Fibroblast of skin of right quadriceps (primary cell): ENCODE measurements around the gene ZNF695.

Experiments used
- DNase-seq: peaks from one replicate; pipeline ENCODE4 v3.0.0-alpha.2; 2013

ZNF695 gene

GRCh38 chr1:246954126-246954525 lies 53.7 kb downstream of the ZNF695 start:
- DNase-seq: no peak

DNA sequence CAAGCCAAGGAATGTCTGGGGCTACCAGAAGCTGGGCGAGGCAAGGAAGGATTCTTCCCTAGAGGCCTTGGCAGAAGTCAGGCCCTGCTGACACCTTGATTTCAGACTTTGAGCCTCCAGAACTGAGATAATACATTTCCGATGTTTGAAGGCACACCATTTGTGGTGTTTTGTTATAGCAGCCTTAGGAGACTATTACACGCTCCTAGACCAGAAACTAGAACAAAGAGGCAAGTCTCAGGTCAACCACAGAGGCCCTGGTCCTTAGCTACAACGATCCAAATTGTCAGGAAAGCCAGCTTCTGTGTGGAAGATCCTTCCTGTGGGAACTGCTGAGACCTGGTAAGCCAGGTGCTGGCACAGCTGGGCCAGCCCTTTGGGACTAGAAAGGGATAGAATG lies 56.4 kb downstream of the ZNF695 start:
- no peak for DNase-seq

DNA sequence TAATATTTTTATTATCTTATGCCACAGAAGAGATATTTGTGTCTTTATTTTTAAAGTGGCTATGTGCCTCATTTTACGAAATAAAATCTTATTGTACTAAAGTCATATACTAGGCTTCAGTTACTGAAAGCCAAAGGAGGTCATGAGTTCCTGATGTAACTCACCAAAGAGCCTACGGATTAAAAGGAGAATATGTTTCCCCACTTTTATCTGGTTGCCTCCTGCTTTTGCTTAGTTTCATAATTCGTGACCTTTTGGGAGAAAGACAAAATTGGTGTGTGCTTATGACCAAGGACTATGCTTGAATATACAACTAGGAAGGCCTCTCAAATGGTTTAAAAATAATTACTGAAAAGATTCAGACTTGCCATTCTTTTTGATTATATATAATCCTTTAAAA lies 57.9 kb downstream of the ZNF695 start:
- no peak for DNase-seq

DNA sequence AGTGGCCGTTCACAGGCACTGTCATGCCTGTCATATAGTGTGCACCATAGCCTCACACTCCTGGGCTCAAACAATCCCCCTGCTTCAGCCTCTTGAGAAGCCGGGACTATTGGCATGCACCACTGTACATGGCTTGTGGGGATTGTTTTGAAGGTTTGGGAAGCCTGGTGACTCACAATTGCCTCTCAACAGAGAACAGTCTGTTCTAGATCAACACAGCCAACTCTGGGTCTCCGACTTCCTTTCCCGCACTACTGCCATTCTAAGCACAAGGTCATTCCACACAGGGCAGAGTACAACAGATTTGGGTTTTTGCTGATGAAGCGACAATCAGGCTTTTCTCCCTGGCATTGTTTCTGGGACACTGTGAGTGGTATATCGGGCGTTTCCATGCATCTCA lies 60.6 kb downstream of the ZNF695 start:
- no peak for DNase-seq

- DNase-seq: no peak
Measured at GRCh38 chr1:246946366-246946765, 61.5 kb downstream of the ZNF695 start.
